ENCODE results near the gene MIDN.

Gene MIDN

GRCh38 chr19:1220976-1221903 is 27.1 kb upstream of the MIDN start:
- no peak for DNase-seq

DNA sequence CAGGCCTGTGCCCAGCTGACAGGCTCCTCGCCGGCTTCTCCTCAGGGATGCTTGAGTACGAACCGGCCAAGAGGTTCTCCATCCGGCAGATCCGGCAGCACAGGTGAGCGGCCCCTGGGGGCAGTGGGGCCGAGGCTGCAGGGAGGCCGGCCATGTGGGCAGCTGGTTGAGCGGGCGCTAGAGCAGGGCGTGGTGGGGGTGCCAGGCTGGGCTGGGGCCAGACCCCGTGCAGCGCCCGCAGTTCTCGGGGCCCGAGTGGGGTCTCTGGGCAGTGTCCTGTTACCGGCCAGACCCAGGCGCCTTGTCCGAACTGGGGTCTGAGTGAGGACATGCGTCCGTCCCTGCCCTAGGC is 26.5 kb upstream of the MIDN start:
- no peak for DNase-seq

DNA sequence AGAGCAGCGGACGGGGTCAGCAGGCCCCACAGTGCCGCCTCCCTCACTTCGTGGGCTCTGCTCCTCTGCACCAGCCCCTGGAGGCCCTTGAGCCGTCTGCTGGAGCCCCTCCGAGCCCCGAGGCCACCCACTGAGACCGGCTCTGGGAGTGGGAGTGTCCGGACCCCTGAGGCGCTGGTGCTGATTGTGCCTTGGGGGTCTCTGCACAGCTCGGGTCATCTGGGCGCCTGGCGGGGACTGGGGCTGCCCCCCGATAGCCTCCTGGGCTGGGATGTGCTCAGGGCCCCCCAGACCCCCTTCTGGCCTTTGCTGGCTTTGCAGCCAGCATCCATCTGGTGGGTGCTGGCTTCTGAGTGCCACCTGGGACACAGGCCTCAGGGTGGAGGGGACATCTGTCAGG is 26.0 kb upstream of the MIDN start:
- no peak for DNase-seq

- DNase-seq, result no peak
These were observed 25.1 kb upstream of the MIDN start for GRCh38 chr19:1223018-1223855.

DNA sequence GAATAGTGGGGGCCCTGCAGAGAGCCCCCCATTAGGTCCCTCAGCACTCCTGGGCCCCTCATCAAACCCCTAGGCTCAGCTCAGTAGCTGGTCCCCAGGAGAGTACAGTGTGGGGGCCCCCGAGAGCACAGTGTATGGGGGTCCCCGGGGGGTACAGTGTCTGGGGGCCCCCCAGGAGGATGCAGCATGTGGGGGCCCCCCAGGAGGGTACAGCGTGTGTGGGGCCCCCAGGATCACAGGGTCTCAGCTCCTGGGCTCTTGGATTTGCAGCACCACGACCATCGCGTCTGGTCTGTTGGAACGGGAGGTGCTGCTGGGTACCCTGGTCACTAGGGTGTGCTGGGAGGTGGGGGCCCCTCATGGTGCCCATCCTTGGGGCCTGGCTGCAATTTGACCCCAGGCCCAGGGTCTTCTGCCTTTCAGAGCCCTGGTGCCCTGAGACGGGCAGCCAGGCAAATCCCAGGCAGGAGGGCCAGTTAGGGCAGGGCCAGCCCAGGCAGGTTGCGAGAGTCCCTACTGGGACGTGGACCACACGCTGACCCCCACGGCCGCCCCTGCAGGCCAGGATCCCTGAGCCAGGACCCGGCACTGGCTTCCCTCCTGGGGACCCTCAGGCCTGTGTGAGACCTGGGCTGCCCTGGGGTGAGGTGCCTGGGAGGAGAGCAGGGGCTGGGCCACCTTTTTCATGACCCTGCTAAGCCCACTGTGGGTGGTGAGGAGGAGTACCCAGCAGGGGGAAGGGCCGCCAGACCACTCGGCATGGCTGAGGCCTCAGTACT is 24.1 kb upstream of the MIDN start:
- DNase-seq, result no peak

DNA sequence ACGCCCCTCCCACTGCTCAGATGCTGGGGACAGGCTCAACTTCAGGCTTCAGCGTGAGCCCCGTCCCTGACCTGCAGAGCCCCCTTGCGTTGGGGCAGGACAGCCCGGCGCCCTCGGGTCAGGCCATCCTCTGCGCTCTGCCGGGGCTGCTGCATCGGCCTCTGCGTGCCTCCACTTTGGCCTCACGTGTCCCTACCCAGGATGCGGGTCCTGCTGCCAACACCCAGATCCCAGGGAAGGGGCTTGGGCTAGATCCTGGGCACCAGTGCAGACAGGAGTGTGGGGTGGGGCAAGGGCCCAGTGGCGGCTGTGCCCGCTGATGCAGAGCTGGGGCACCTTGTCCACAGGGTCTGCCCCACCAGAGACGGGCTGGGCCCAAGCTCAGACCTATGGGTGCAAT is 23.5 kb upstream of the MIDN start:
- DNase-seq, result no peak

- no peak for DNase-seq
These were observed 22.8 kb upstream of the MIDN start for GRCh38 chr19:1225440-1226226.

- no peak for DNase-seq
These were observed 22.2 kb upstream of the MIDN start for GRCh38 chr19:1226227-1226518.

GRCh38 chr19:1226522-1227303 is 21.7 kb upstream of the MIDN start:
- DNase-seq, result no peak

GRCh38 chr19:1227304-1228054 is 20.9 kb upstream of the MIDN start:
- no peak for DNase-seq

DNA sequence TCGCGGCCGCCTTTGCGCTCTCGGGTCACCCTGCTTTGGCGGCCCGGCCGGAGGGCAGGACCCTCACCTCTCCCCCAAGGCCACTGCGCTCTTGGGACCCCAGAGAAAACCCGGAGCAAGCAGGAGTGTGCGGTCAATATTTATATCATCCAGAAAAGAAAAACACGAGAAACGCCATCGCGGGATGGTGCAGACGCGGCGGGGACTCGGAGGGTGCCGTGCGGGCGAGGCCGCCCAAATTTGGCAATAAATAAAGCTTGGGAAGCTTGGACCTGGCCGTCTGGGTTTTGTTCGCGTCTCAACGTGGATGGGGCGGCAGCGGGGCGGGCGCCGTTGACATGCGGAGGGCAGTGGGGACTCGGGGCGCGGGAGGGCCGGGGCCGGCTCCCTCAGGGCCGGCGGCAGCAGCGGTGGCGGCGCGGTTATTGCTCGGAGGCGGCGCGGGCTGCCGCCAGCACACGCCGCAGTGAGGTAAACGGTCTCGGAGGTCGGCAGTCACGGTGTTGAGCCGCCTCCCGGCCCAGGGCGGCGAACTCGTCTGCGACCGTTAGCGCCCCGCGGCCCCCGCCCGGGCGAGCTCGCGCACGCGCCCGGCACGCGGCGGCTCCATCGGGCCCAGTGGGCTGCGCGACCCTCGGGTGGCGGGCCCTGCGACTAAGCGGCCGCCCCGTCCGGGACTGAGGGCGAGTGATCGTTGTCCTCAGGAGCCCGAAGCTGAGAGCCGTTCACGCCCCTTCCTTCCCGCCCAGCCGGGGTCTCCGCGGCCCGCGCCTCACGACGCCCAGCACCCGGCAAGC is 20.0 kb upstream of the MIDN start:
- DNase-seq, result no peak

DNA sequence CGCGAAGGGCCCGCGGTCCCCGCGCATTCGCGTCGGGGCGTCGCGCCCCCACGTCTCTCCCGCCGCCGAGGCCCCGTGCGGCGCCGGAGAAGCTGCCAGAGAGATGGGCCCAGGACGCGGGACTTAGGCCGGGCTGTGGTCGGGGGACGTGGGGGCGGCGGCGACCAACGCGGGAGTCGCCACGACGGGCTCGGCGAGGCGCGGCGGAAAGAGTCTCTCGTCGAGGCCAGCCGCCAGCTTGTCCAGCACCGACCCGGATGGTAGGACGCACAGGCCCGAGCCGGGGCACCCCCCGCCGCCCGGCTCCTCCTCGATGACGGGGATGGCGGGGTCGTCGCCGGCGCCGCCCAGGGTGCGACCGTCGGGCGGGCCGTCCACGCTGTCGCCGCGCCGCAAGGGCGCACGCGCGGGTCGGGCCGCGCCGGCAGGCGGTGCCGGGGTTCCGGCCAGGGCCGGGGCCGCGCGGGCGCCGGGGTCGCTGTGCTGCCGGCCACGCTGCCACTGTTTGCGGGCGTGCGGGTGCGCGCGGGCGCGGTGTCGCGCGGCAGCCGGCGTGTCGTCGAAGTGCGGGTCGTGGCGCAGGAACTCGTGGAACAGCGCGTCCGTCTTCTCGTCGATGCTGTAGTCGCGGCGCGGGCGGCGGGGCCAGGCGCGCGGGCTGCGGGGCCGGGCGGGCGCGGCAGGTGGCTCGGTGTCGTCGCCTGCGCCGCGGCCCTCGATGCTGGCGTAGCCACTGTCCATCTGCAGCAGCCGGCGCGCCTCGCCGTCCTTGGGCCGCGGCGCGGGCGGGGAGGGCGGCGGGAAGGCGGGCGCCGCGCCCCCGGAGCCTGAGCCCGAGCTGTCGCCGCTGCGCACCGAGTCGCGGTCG is 19.1 kb upstream of the MIDN start:
- no peak for DNase-seq

GRCh38 chr19:1229924-1230782 is 18.2 kb upstream of the MIDN start:
- DNase-seq, result no peak

- DNase-seq, result no peak
These were observed 17.4 kb upstream of the MIDN start for GRCh38 chr19:1230783-1231489.

DNA sequence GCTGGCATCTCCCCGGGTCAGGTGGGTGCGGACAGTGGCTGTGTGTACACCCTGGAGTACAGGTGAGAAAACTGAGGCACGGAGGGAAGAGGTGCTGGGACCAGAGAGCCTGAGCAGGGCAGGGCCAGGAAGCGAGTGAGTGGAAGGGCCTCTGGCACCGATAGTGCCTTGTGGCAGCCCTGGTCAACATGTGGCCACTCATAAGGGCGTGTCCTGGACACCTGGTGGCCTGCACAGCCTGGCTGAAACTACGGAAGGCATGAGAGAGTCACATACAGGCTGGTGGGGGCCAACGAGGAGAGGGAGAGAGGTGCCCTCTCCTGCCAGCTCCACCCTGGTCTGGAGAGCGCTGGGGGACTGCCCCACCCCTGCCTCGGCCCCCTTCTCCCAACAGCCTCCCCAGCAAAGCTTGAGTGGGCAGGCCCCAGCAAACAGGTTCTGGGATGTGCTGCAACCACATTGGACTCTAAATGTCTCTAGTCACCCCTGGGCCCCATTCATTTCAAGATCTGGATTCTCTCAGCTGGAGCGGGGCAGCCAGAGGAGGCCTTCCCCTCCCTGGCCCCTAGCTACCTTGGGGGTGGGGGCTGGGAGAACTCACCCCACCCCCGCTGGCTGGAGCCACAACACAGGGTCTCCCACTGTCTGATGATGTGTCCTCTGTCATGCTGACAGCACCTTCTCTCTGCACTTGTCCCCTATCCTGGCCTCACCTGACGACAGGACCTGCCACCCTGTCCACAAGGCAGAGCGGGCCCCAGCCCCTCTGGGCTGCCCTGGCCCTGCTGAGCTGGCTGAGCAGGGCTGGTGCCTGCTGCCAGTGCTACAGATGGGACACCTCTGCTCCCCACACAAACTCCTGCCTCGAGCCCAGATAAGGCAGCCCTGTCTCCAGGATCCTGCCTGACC is 16.4 kb upstream of the MIDN start:
- DNase-seq, result no peak

DNA sequence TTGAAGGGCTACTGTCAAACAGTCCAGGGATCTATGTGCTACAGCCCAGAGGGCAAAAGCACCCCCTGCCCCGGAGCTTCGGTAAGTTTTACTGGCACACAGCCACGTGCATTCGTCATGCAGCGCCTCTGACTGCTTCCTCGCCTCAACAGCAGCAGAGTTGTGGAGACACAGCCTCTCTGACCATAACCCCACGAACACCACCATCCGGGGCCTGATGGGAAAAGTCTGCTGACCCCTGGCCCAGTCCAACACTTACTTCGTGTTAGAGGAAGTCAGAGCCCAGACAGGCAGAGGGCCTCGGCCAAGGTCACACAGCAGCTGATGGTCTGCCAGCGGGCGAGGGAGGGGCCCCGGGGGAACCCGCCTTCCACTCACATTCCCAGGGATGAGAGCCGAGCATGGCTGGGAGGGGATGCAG is 15.7 kb upstream of the MIDN start:
- no peak for DNase-seq
